Measurements from ENCODE around the gene ERC2. TPM values are rescaled to one million over a fixed set of nuclear protein-coding genes. Genes with fewer than 3 reads are reported as not detected.

The ERC2 gene
- total RNA-seq, 1 donor from 2014 or later: 1.1 TPM

DNA sequence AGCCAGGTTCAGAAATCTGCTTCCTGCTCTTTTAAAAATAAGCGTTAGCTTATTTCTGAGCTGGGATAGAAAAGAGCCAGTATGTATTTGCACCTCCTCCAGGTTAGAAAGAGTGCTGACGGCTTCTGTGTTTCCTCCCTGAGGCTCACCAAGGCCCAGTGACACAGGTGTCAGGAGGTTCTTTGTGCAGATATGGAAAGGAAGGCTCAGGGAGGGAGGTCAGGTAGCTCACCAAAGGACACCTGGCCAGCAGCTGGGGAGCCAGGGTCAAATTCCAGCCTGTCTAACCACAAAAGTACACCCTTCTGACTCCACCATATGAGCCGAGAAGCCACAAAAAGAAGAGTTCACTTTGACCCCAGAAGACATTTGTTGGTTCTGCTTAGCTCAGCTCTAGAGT lies 780.1 kb downstream of the ERC2 start:
- DNase-seq (ENCODE audit: low spot score): no peak

DNA sequence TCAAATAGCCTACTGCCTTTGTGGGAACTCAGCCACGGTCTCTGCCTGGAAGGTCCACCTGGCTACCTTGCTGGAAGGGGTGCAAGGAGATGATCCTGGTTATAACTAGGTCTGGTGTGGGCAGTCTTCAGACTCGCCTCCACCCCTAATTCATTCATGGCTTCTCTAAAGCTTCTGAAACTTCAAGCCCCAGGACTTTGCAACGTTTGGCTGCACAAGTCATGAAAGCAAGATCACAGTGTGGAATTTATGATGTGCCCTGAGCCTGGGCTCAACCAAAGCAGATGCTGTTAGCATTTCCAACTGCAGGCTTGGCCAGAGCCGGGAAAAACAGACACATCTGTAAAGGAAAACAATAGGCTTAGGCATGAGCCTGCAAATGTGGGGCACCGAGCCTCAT lies 780.7 kb downstream of the ERC2 start:
- DNase-seq (ENCODE audit: low spot score): no peak

DNA sequence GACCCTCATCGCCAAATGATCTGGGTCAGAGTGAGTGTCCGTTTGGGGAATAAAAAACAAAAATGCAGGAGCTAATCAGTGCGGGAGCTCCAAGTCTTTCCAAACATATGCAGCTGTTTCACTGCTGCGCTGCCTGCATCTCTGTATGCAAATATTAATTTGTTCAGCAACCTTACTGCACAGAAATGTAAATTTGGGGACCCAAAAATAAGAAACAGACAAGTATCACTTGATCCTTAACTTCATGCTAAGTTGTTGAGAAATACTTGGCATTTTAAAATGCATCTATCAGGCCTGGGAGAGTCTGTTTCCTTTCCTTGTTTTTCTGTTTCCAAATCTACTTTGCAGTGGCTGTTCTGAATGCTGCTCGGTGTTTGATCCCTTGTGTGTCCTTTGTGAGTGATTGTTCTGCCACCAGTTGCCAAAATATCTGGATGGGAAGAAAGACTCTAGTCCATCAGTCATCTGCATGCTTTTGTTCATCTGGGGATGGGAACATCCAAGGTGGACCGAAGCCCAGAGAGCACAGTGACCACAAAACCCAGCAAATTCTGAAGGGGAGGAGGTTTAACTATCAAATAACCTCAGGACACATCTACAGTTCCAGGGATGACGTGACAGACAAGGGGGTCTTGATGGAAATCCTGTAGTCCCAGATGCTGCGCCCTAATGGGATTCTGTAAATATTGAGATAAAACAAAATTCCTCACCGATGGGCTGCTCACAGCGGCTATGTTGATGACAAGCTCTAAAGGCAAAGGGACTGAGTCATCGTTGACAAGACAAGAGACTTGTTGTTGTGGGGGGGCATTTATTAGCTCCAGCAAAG lies 781.6 kb downstream of the ERC2 start:
- no peak for DNase-seq (ENCODE audit: low spot score)

DNA sequence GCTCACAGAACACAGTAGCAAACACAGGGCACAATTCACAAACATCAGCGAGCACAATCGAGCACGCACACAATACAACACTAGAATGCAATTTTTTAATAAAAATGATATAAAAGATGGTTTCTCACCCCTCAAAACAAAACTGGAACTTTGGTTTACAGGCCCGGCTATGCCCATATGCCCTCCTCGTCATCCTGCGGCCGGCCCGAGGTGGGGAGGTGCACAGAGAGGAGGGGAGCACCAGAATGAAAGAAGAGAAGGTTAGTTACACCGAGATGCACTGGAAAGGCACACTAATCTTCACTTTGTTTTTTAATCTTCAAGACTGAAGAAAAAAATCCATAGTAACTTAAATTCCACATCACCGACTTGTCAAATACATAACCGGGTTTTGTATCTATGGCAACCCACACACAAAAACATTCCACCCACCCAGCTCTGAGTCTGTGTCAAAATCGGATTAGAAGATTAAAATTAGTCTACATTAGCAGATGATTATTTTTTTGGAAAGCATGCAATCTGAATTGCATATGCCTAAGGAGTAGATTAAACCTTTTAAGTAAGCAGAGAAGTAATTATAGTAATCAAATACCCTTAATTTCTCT lies 784.5 kb downstream of the ERC2 start:
- DNase-seq (ENCODE audit: low spot score): no peak

DNA sequence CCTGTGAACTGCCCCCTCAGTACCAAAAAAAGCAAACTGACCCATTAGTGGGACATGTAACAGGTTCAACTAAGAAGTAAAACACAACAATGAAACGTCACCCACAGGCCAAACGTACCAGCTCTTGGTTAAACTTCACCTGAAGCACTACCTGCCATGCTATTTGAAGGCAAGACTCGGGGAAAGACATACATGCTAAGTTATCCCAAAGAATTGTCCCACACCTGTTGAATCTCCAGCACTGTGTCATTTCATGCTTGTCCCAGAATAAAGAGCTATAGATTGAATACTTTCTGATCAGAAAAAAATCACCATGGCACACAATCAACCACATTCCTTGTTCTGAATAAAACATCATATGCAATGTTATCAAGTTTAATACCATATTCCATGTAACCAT lies 785.8 kb downstream of the ERC2 start:
- DNase-seq (ENCODE audit: low spot score): no peak

DNA sequence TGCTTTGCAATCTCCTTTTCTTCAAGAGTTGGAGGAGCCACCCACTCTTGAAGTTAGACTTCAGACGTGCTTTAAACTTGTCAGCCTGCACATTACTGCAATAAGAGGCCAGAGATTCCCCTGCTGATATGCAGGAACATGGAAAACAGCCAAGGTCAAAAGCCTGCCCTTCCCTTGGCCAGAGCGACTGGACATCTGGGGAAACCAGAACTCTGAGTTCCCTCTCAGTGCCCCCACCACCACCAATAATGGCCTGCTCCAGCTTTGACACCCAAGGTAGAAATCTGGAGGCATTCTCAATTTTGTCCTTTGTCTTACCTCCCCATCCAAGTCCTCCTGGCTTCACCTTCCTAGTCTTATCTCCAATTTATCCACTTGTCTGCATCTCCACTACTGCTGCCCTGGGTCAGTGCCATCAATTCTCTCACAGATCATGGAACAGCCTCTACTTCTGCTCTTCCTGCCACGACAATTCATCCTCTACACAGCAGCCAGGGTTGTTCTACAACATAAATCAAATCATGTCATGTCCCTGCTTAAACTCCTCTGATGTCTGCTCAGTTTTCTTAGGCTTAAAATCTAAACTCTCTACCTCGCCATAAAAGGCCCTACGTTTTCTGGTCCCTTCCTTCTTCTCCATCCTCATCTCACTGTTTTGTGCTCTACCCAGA lies 789.6 kb downstream of the ERC2 start:
- no peak for DNase-seq (ENCODE audit: low spot score)

DNA sequence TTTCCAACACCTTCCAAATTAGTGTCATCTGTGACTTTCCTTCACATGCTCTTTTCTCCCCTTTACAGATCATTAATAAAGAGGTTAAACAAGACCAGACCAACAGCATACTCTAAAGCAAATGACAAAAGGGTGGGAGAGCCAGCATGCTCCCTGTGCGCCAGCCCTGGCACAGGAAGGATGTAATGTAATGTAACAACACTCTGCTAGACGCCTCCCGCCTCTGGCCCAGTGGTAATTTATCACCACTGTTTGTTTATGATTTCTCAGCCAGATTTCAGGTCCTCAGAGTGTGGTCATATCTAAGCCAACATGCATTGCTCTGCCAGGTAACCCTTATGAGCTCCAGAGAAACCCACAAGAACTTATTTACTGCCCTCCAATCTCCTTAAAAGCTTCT lies 791.6 kb downstream of the ERC2 start:
- DNase-seq (ENCODE audit: low spot score): no peak

DNA sequence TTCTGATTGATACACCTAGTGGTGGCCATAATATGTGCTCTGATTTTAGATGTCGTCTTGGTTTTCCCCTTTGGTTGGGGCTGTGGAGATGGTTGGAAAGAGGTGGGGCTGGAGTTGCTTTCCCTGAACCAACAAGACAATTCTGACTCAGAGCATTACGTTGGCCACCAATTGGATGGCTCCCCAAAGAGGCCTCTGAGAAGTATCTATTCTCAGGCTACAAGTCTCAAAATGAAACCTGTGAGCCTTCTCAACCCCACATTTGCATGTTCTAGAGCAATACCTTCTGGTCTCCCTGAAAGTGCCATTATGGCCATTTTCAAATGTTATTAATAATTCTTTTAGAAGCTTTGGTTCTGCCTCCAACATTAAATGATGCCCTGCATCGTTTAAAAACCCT lies 792.8 kb downstream of the ERC2 start:
- DNase-seq (ENCODE audit: low spot score): no peak

DNA sequence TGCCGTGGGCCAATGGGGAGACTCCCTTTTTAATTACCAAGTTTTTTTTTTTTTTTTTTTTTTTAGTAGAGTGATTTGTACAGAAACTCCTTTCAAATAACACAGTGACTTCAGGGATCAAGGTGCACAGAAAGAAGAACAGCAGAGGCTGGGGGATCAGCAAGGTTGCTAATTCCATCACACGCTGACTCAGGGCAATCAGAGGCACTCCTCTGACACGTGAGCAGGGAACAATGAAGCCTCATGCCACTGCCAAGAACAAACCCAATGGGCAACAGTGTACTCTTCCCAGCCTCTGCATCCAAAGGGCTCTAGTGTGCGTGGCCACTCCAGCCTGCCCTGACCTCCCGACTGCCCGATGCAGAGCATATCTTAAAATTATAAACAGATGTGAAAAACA lies 794.5 kb downstream of the ERC2 start:
- DNase-seq (ENCODE audit: low spot score): no peak

DNA sequence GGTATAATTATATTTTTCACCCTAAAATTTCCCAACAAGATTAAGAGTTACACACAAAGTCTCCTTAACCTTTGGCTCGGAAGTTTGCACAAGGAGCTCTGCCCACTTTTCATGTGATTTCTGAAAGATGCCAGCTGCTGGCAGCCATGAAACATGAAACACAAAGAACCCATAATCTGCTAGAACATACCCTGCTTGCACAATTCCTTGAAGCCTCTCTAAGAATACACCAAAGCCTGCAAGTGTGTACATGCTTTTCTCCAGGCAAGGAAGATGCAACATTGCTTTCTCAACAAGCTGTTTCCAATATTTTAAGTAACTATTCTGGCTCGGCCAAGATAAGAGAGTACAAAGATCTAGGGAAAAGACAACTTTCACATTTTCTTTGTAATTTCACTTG lies 799.1 kb downstream of the ERC2 start:
- no peak for DNase-seq (ENCODE audit: low spot score)

DNA sequence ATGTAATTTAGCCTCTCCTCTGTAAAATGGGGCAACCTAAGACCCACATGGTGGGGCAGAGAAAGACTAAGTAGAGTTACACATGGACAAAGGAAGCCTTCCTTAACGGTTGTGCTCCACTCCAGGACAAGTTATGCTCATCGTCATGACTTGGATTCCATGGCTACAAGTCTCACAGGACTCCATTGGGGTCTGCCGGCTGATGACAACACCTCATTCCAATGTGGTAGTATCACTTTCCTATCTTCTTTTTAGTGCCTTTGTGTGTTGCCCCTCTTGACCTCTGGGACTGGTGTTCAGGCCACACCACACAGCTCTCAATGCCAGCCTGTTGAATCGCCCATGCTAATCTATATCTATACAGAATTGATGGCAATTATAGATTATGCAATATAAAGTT lies 799.9 kb downstream of the ERC2 start:
- no peak for DNase-seq (ENCODE audit: low spot score)

DNA sequence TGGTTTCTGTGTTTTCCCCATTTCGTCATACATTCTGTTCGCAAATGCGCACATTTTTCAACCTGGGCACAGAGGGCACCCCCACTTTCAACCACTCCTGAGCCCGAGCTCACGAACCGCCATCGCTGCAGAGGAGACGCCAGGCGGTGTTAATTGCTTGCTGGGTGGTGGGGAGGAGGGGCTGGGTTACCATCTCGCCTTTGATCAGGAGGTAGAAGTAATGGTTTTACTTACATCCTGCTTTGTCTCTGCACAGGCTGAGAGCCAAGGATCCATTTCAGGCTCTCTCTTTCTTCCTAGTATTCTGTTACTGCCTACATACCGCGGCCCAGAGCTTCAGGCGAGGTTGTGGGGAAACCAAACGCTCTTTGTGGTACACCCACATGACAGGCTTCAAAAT lies 803.9 kb downstream of the ERC2 start:
- no peak for DNase-seq (ENCODE audit: low spot score)

DNA sequence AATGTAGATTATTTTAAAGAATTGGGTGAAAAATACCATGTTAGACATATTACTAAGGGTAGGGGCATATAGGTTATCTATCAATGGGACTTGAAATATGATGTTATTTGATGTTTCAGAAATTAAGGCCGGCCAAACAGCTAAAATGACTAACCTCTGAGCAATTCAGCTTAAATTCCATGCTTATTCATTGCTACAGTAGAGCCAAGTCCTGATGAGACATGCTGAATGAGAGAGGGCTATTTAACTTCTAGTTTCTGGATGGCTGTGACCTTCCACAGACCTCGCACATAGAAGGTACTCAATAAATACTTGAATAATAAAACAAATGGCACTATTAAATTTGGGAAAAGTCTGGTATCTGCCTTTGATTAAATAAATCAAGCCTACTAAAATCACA lies 805.6 kb downstream of the ERC2 start:
- DNase-seq (ENCODE audit: low spot score): no peak

DNA sequence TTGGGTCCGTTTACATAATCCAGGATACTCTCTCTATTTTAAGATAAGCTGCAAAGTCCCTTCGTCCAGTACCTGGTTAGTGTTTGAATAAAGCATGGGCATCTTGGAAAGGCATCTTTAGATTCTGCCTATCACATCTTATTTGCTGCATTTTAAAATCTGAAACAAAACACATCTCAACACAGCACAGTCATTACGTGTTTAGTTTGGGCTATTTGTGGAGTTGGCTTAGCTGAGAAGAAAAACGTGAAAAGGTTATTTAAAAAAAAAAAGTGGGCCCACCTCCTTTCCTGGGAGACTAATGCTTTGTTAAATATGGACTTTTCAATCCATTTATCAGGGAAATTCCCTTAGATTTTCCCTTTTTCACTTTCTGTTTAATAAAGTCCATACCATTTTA lies 806.7 kb downstream of the ERC2 start:
- no peak for DNase-seq (ENCODE audit: low spot score)

DNA sequence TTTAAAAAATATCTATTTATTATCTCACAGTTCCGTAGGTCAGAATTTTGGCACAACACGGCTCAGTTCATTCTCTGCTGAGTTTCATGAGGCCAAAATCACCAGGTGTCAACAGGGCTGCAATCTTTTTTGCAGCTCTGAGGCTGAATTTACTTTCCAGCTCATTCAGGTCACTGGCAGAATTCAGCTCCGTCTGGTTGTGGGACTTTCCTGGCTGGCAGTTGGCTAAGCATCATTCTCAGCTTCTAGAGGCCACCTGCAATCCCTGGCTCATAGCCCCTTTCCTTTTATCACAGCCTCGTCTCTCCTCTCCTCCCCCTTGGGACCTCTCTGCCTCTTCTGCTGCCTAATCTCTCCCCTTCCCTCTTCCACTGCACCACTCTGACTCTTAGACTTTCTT lies 807.1 kb downstream of the ERC2 start:
- DNase-seq (ENCODE audit: low spot score): no peak

DNA sequence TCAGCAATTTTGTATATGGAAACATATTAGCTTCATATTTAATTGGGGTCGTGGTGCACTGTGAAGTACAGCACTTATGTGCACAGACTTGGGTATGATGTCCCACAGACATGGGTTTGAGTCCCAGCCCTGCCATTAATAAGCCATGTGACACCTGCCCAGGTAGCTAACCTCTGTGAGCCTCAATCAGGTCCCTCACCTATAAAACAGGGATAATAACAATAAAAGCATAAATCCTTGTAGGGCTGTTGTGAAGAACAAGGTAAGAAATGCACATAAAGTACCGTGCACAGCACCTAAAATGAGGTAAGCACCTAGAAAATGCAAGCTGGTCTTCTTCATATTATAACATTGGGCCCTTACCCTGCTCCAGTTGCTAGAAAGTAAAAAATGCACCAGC lies 807.6 kb downstream of the ERC2 start:
- no peak for DNase-seq (ENCODE audit: low spot score)

DNA sequence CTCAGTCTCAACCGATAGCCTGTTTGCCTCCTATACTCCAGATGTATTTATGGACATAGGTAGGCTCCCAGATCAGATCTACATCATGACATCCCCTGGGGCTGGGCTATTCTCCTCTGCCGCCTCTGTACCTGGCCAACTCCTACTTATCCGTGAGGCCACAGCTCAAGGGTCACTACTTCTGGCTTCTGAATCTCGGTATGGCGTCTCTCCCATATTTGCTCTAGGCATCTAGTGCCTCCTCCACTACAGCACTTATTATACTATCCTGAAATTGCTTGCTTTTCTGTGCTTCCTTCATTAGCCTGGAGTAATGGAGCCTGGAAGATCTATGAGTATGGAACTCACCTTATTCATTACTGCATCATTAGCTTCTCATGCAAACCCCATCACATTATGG lies 808.6 kb downstream of the ERC2 start:
- DNase-seq (ENCODE audit: low spot score): no peak

DNA sequence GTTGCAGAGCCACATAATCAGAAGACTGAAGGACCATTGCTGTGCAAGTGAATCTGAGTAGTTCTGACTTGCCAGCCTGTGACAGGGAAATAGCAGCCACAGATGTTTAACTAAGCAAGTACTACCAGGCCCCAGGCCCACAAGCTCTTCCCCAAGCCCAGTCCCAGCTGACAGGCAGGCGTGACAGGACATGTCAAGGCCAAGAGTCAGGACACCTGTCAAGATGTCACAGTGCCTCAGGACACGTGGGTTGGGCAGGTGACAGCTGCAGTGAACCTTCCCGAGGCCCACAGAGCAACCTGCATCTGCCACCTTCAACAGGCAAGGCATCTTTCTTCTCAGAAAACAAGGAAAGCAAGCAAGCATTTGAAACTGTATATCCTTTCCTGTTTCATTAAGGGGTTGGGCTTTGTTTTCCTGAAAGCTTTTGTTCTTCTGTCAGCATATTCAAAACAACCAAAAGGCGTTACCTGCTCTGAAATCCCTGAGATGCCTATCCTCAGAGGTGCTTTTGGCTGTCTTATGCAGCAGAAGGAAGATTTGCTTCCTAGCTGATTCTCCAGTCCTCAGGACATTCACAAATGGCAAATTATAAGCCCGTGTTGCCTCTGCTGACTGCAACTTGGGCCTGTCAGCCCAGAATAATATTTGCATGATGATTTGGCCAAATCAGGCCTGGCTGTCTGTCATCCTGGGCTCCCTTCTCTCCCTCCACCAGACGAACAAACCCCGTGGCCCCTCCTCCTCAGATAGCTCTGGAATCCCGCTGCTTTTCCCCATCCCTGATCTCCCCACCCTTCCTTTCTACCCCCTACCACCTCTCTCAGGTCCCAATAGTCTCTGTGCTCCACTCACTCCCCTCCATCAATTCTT lies 809.3 kb downstream of the ERC2 start:
- no peak for DNase-seq (ENCODE audit: low spot score)

DNA sequence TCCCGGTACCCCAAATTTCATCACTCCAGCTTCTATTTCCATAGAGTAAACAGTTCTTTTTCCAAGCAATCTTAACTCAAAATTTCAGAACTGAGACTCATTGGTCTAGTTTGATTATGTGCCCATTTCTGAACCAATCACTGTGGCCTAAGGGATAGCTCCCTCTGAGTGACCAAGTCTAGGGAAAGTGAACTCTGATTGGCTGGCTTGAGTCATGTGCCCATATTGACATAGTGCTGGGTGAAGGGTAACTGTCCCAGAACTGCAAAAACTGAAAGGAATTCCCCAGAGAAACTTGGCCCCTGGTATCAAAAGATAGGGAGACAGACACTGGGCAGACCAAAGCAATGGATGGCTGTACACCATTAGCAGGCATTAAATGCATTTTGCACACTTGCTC lies 810.0 kb downstream of the ERC2 start:
- DNase-seq (ENCODE audit: low spot score): no peak

DNA sequence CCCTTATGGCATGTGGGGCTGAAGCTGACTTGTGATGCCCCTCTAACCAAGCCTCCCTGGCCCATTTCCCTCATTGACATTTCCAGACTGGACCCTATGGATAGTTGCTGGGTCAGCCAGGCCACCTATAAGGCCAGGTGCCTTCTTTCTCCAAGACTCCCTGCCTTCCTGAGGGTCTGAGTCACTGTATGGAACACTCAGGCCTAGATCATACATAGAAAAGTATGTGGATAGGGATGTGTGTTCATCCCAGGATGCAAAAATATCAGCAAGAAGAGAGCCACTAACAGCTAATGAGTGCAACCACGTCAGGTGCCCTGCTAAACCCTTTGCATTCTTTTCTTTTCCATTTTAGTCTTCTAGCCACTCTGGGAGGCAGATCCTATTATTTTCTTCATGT lies 812.7 kb downstream of the ERC2 start:
- no peak for DNase-seq (ENCODE audit: low spot score)

DNA sequence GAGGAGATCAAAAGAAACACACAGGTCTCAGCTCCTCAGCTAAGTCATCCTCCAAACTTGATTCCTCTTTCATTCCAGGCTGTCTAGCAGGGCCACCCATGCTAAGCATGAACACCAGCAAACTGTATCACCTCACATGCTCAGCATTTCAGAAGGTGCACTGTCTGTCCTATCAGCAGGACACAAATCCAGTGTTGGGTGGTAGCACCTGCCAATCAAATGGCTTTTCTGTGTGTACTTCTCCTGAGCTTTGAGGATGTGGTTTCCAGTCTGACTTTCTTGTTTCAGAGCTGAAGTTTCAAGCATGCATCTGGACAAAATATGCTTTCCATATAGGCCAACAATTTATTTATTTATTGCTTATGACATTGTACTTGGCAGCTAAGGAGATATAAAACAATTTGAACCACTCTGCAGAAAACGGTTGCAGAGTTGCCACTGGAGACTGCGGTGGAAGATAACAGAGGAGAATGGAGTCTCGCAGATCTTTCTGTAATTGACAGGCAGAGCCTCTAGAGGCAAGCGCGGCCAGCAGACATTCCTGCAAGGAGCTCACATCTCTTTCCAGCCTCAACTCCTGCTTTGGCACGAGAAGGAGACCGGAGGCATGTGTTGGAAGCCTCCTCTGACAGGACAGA lies 814.0 kb downstream of the ERC2 start:
- DNase-seq (ENCODE audit: low spot score): no peak
